HepG2 (cell line): Measurements from ENCODE around the gene TMEM253. TPM values are rescaled to one million over a fixed set of nuclear protein-coding genes. Genes with fewer than 3 reads are reported as not detected.

ENCODE experiments used
- ARNT2 ChIP-seq: sonication (generic); formaldehyde crosslinking; IDR thresholded peaks from 2 replicates; pipeline ENCODE4 v1.8.0; 2022; ENCODE audit warnings: mild to moderate bottlenecking, low read depth, missing genetic modification reagents, moderate library complexity
- CENPBD1 ChIP-seq: sonication (generic); formaldehyde crosslinking; IDR thresholded peaks from 2 replicates; pipeline ENCODE4 v1.8.0; 2022; ENCODE audit warnings: missing genetic modification reagents, low read depth, mild to moderate bottlenecking, borderline replicate concordance
- CHCHD3 ChIP-seq: sonication (generic); formaldehyde crosslinking; IDR thresholded peaks from 2 replicates; pipeline ENCODE4 v1.8.0; 2022; ENCODE audit warnings: mild to moderate bottlenecking, missing genetic modification reagents, moderate library complexity
- DNMT3B ChIP-seq: conservative IDR thresholded peaks from 2 replicates; pipeline ENCODE4 v1.6.1; 2016; ENCODE audit warnings: missing biosample characterization, control low read depth
- FOXK2 ChIP-seq: fragments of 450-650 bp; IDR thresholded peaks from 2 replicates; pipeline ENCODE4 v1.6.1; 2016
- HCFC1 ChIP-seq: fragments of 150-350 bp; IDR thresholded peaks from 2 replicates; pipeline ENCODE4 v1.6.1; 2014; ENCODE audit warnings: low read depth, low read length
- HNRNPLL ChIP-seq: fragments of 200-400 bp; formaldehyde crosslinking; IDR thresholded peaks from 2 replicates; pipeline ENCODE4 v1.6.1; 2017; ENCODE audit warnings: mild to moderate bottlenecking, low read depth, low read length; ENCODE audit not compliant: poor library complexity, severe bottlenecking
- JDP2 ChIP-seq: sonication (generic); formaldehyde crosslinking; IDR thresholded peaks from 2 replicates; pipeline ENCODE4 v1.8.1; 2022; ENCODE audit warnings: missing genetic modification reagents, borderline replicate concordance
- MYNN ChIP-seq: sonication (generic); formaldehyde crosslinking; IDR thresholded peaks from 2 replicates; pipeline ENCODE4 v1.4.0; 2020; ENCODE audit warnings: mild to moderate bottlenecking, low read depth, missing genetic modification reagents
- NFIB ChIP-seq: sonication (generic); formaldehyde crosslinking; IDR thresholded peaks from 2 replicates; pipeline ENCODE4 v1.9.0; 2021; ENCODE audit warnings: missing genetic modification reagents, mild to moderate bottlenecking, borderline replicate concordance
- PRDM10 ChIP-seq: sonication (generic); formaldehyde crosslinking; IDR thresholded peaks from 2 replicates; pipeline ENCODE4 v1.4.0; 2020; ENCODE audit warnings: low read depth, missing genetic modification reagents
- RARA ChIP-seq: IDR thresholded peaks from 2 replicates; pipeline ENCODE4 v1.6.1; 2016; ENCODE audit warnings: missing genetic modification reagents, missing compliant biosample characterization
- SIN3B ChIP-seq: fragments of 150-350 bp; IDR thresholded peaks from 2 replicates; pipeline ENCODE4 v1.6.1; 2014; ENCODE audit warnings: low read length
- SPEN ChIP-seq: sonication (generic); formaldehyde crosslinking; IDR thresholded peaks from 2 replicates; pipeline ENCODE4 v1.5.1; 2020; ENCODE audit warnings: low read depth, mild to moderate bottlenecking, missing genetic modification reagents
- ZBTB33 ChIP-seq: sonication (generic); formaldehyde crosslinking; IDR thresholded peaks from 2 replicates; pipeline ENCODE4 v1.4.0; 2020; ENCODE audit warnings: missing genetic modification reagents
- ZFX ChIP-seq: sonication (generic); formaldehyde crosslinking; IDR thresholded peaks from 2 replicates; pipeline ENCODE4 v1.4.0; 2020; ENCODE audit warnings: mild to moderate bottlenecking, low read depth, missing genetic modification reagents, moderate library complexity
- ZNF713 ChIP-seq: sonication (generic); formaldehyde crosslinking; IDR thresholded peaks from 2 replicates; pipeline ENCODE4 v1.4.0; 2020; ENCODE audit warnings: mild to moderate bottlenecking, missing genetic modification reagents
- ZNF747 ChIP-seq: sonication (generic); formaldehyde crosslinking; IDR thresholded peaks from 2 replicates; pipeline ENCODE4 v1.8.1; 2023; ENCODE audit warnings: missing genetic modification reagents, mild to moderate bottlenecking, borderline replicate concordance
- ZNF841 ChIP-seq: sonication (generic); formaldehyde crosslinking; IDR thresholded peaks from 2 replicates; pipeline ENCODE4 v1.8.1; 2023; ENCODE audit warnings: missing genetic modification reagents, borderline replicate concordance
- ZSCAN22 ChIP-seq: sonication (generic); formaldehyde crosslinking; IDR thresholded peaks from 2 replicates; pipeline ENCODE4 v1.4.0; 2020; ENCODE audit warnings: mild to moderate bottlenecking, missing genetic modification reagents
- ZSCAN25 ChIP-seq: sonication (generic); formaldehyde crosslinking; IDR thresholded peaks from 2 replicates; pipeline ENCODE4 v1.8.0; 2022; ENCODE audit warnings: mild to moderate bottlenecking, missing genetic modification reagents
- polyA plus RNA-seq, 8 experiments: library from polyadenylated mRNA; depleted of rRNA in 3 of 8; stranded (reverse) in 7 of 8; unstranded in 1 of 8; fragments of >200 nt; fragmentation: Illumina TruSeq in 4 of 8; extraction: Trizol in 4 of 8; gene quantifications; 2 replicates each; pipeline versions ENCODE4 v1.2.1 to v1.2.3, GENCODE V29; 2011 to 2016; ENCODE audit warnings: low read depth in 4 of 8, missing spikeins in 1 of 8, mixed read lengths in 1 of 8; ENCODE audit not compliant: insufficient read depth in 1 of 8
- total RNA-seq, 5 experiments: library from RNA; depleted of rRNA; stranded (reverse); fragments of >200 nt; fragmentation: Illumina TruSeq; extraction: Trizol; gene quantifications; 2 replicates each; pipeline ENCODE4 v1.2.3, GENCODE V29; 2016; ENCODE audit warnings: low read depth in 1 of 5
- TF ChIP-seq, protein P1 (sequence below): sonication (generic); formaldehyde crosslinking; IDR thresholded peaks from 2 replicates; pipeline ENCODE4 v1.4.0; 2020; ENCODE audit warnings: mild to moderate bottlenecking, missing genetic modification reagents
- TF ChIP-seq, protein P2 (sequence below): IDR thresholded peaks from 2 replicates; pipeline ENCODE4 v1.6.1; 2016; ENCODE audit warnings: control low read depth

TMEM253 gene
- total and polyA plus RNA-seq, 2 of the 13 experiments (the other 11 are each of a cell fraction or from before 2014, with no cell fraction given) = 0.29 to 0.45 TPM

GRCh38 chr14:21069388-21070082, 31.3 kb upstream of the TMEM253 start (continued):
- TF ChIP-seq SPEN (CRISPR knock-in tag) (no peak), HNRNPLL (peak; percentile 53), ZNF841 (CRISPR knock-in tag) (no peak), ZFX (CRISPR knock-in tag) (peak; percentile 79), HCFC1 (no peak), JDP2 (CRISPR knock-in tag) (no peak; the same call in 1 of the 2 replicates), PRDM10 (CRISPR knock-in tag) (no peak), ARNT2 (no peak; the same call in 1 of the 2 replicates), CHCHD3 (peak; percentile 36; the same call in 1 of the 2 replicates), ZNF713 (CRISPR knock-in tag) (no peak; the same call in 1 of the 2 replicates), RARA (CRISPR knock-in tag) (peak; percentile 84), FOXK2 (no peak), CENPBD1 (CRISPR knock-in tag) (no peak), MYNN (CRISPR knock-in tag) (no peak), ZSCAN22 (CRISPR knock-in tag) (peak; percentile 68; the same call in 1 of the 2 replicates), DNMT3B (CRISPR knock-in tag) (peak; percentile 87), NFIB (CRISPR knock-in tag) (no peak), ZSCAN25 (CRISPR knock-in tag) (peak; percentile 35), SIN3B (no peak), ZNF747 (CRISPR knock-in tag) (peak; percentile 60; the same call in 1 of the 2 replicates), ZBTB33 (CRISPR knock-in tag) (no peak)
- TF ChIP-seq, protein P1, sequence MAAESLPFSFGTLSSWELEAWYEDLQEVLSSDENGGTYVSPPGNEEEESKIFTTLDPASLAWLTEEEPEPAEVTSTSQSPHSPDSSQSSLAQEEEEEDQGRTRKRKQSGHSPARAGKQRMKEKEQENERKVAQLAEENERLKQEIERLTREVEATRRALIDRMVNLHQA (CRISPR knock-in tag) = no peak
- TF ChIP-seq, protein P2, sequence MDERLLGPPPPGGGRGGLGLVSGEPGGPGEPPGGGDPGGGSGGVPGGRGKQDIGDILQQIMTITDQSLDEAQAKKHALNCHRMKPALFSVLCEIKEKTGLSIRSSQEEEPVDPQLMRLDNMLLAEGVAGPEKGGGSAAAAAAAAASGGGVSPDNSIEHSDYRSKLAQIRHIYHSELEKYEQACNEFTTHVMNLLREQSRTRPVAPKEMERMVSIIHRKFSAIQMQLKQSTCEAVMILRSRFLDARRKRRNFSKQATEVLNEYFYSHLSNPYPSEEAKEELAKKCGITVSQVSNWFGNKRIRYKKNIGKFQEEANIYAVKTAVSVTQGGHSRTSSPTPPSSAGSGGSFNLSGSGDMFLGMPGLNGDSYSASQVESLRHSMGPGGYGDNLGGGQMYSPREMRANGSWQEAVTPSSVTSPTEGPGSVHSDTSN (CRISPR knock-in tag) = no peak; the same call in 1 of the 2 replicates
